Measurements from ENCODE around the gene EIF4EBP2. TPM values are rescaled to one million over a fixed set of nuclear protein-coding genes. Genes with fewer than 3 reads are reported as not detected.

The EIF4EBP2 gene
- total RNA-seq, 1 experiment from 2014 or later, result 24.2 TPM

DNA sequence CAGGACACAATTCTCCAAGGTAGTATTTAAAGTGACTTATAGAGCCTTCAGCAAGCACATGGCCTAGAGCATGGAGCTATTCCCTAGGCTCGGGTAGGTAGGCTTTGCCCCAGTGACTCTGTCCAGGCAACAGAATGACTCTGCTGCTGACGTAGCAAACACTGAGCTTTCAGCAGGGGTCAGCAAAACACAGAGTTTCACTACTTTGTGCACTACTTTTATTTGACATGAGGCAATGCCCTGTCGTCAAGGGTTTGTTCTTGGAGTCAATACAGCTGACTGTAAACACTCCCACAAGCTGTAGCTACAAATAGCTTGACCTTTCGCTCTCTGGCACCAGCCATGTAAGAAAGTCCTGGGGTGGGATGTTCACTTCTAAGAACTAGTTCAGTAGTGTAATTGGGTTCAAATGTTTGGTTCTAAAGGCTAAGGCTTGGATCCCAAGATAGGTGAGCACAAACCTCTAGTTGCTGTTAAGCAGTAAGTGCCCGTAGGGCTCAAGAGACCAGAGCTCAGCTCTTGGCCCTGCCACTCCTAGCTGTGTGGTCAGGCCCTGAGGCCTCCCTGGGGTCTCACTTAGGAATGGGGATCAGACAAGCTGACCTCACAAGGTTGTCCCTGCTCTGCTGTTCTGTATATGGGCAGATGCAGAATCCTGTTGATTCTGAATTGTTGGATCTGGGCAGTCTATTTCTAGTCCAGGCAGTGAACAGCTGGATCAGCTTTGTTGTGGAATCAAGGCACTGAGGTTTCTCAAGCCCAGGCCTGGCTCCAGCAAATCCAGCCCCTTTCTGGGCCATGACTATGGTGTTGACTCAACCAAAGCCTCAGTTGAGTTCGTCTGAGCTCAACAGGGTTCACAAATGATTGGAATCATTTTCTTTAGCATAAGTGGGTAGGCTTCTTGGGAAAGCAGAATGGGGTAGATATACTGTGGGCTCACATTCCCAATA, 26.8 kb downstream of the EIF4EBP2 start:
- no peak for DNase-seq (ENCODE audit: low read depth)

DNA sequence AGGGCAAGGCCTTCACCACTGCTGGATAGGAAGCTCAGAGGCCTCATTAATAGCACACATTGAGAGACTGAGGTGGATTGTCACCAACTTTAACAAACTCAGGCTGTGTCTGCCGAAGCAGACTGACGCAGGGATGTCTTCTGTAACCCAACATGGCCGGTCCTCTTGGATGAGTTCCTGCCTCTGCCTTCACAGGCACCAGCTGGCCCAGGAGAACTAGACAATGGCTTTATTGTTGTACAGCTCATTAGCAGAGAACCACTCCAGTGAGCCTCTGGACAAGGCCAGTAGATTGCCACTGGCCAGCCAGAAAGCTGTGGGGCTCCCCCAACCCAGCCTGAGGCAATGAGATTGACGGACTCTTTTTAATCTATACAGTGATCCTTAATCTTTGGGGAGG, 28.2 kb downstream of the EIF4EBP2 start:
- DNase-seq (ENCODE audit: low read depth), result no peak

DNA sequence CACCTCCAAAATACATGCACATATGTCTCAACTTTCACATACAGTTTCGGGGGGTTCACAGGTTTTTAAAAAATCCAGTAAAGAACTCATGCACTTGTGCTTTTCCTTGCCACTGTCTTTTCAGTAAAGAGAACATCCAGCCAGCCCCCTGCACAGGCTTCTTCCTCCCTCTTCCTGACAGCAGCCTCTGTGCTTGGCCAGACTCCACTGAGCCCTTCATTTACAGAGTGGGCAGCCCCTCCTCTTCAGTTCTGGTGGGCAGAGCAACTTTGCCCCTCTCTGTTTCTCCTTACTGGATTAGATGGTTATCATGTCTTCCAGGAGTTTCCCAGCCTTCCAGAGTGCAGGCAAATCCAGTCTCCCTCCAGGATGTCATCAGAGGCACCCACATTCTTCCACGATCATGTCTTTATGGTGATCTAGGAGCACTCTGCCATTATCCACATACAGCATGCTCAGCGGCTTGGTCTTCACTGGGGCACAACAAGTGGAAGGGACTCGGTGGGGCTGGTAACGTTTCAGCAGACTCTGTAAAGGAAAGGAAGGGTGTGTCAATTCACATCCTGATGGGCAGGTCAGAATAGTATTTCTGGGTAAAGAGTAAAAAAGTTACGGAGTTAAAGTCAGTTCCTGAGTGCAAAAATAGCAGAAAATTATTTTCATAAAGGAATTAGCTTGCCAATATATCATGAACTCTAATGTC, 28.8 kb downstream of the EIF4EBP2 start:
- no peak for DNase-seq (ENCODE audit: low read depth)

DNA sequence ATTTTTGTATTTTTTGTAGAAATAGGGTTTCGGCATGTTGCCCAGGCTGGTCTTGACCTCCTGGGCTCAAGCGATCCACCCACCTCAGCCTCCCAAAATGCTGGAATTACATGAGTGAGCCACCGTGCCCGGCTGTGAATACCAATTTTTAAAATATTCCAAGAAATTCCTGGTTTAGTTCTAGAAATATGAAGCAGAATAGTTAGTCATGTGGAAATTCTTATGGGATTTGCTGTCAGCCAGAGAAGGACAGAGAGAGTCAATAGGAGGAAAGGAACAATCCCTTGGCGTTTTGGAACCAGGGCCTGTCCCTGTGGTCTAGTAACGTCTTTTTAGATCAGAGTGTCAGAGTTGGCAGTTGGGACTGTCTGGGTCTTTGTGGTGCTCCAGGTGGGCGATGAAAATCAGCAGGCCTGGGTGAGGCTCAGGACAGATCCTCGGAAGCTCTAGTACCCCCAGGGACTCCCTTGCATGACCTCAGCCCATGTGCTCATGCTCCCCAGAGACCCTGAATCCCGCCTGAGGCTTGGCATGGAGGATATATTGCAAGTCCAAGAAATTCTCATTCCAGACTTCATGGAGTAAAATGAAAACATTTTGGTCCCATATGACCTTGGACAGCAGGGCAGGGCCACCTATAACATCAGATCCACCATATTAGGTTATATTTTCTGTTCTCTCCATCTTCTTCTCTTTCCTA, 29.8 kb downstream of the EIF4EBP2 start:
- no peak for DNase-seq (ENCODE audit: low read depth)

DNA sequence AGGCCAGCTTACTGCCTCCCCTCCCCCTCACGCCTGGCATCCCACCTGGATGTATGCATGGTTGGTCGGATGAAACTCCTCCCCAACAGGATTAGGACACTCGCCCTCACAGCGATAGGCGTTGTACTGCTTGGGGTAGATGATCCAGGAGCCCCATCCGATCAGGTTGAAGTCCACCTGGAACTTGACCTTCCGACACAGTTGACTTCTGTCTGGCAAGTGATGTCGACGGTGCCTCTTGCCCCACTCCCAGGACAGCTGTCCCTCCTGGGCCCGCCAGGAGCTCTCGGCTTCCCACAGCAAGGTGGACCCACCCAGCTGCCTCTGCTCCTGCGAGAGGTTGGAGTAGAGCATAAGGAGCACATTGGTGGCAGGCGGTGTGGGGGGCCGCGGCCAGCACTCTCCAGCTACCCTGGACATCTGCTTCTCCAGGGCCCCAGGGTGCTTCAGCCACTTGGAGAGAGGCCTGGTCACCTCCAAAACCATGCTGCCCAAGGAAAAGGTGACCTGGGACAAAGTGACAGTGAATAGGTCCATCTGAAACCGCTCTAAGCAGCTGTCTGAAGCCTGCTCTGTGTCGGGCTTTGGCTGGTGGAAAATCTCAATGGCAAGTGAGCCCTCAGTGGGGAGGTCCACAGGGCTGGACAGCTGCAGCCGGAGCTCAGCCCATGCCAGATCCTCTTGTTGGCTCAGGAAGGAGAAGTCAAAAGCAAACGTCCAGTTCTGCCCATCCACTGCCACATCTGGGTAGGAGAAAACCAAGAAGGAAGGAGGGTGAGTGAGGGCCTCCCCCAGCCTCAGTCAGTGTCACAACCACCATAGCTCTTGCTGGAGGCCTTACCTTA, 31.5 kb downstream of the EIF4EBP2 start:
- no peak for DNase-seq (ENCODE audit: low read depth)

DNA sequence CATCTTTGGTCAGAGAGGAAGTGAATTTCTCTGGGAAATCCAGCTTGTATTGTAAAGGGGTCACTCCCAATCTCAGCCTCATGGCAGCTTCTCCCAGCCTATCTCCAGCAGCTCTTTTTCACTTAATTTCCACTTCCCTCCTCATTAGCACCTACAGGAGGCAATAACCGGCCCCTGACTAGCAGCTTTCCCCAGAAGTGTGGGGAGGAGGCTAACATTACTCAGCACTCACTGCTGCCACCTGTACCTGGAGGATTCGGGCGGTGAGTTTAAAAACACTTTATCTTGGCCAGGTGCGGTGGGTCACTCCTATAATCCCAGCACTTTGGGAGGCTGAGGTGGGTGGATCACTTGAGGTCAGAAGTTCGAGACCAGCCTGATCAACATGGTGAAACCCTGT, 33.8 kb downstream of the EIF4EBP2 start:
- DNase-seq (ENCODE audit: low read depth), result no peak

DNA sequence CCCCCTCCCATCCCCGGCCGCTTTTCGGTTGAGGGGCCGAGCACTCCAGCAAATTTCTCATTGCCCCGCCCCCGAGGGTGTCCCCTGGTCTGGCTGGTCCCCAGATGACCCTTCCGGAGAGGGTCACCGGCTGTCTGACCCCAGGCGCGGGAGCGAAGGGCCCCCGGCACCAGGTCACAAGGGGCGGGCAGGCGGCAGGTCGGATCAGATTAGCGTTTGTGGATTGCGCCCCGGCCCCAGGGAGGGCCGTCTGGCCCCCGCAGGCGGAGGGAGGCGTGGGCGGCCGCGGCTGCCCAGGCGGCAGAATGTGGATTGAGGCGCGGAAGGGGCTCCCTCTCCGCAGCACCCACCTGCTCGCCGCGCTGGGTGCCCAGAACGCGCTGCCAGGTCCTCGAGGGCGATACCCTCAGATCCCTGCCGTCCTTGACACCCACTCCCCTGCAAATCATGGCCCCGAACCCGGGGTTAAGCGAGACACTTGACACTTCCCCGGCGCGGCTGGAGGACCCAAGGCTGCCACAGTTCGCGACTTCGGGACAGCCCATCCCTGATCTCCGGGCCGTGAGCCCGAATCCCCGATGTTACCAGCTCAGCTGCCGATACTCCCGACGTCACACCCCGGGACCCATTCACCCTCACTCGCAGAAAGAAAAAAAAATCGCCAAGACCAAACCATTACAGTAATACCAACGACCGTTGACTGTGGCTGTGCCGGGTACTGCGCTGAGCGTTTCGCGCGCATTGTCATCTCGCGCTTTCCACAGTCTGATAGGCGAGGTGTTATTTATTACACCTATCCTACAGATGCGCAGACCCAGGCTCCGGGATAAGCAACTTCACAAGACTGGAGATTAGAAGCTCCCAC, 36.6 kb downstream of the EIF4EBP2 start:
- DNase-seq (ENCODE audit: low read depth), result no peak

DNA sequence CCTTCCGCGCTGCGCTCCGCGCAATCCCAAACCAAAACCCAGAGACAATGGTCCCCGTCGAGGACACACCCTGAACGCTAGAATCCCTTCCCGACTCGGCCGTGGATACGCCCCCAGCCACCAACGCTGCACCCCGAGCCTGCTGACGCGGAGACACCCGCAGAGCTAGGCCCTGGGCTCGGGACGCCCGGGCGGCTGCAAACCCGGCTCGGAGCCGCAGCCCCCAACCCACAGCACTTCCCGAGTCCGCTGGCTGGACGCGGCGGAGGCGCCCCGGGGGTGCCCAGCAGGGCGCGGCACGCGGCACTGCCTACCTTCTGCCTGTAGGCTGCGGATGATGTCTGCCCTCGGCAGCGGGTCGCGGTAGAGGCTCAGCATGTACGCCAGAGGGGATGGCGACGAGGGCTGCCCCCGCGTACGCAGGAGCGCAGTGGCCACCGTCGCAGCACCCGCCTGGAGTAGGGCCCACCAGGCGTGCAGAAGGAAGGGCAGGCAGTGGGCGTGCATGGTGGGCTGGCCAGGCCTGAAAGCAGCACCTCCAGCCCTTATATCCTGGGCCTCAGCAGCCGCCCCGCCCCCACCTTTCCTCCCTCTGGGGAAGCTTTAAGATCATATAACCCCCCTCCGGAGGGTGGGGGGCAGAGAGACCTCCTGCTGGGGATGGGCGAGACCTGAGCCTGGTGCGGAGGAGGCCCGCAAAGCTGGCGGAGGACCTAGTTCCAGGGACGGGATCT, 37.4 kb downstream of the EIF4EBP2 start, which contains the start of gene NODAL:
NODAL (minus strand) TSS at position 521 of the 734 bp plus-strand sequence; CDS start at position 507, 14 bp downstream.
- DNase-seq (ENCODE audit: low read depth), result no peak

DNA sequence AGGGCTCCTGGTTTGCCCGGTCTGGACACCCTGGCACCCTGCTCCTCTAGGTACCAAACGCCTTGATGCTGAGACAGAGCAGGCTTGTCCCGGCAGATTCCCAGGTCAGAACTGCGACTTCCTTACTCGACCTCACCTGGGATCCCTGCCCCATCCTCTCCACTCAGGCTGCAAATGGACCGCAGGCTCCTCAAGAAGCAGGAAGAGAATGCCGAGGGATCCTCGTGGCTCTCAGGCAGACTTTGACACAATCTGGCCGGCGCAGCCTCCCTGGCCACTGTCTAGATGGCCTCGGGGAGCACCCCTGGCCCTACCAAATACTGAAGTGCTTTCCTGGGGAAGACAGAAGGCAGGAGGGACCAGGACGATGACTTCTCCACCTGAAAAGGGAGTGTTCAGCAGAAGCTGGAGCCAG, 38.0 kb downstream of the EIF4EBP2 start:
- no peak for DNase-seq (ENCODE audit: low read depth)

DNA sequence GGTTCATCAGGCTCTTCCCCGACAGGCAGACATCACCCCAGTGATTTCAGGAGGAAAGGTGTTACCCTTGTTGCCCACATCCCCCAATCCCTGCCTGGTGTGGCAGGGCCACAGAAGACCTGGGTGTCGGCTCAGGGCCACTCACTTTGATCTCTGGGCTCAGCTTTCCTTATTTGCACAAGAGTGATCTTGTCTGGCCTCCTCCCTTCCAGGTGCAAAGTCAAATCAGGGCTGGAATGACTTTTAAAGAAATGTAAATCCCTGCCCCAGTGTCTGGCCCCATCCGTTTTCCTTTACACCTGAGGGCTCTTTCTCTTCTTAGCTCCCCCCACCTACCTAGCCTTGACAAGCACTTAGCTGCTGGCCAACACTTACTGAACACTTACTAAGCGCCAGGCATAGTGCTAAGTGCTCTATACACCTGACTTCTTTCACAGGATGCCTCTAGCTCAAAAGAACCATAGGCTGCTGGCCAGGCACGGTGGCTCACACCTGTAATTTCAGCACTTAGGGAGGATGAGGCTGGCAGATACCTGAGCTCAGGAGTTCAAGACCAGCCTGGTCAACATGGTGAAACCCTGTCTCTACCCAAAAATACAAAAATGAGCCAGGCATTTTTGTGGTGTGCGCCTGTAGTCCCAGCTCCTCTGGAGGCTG, 38.5 kb downstream of the EIF4EBP2 start:
- no peak for DNase-seq (ENCODE audit: low read depth)

DNA sequence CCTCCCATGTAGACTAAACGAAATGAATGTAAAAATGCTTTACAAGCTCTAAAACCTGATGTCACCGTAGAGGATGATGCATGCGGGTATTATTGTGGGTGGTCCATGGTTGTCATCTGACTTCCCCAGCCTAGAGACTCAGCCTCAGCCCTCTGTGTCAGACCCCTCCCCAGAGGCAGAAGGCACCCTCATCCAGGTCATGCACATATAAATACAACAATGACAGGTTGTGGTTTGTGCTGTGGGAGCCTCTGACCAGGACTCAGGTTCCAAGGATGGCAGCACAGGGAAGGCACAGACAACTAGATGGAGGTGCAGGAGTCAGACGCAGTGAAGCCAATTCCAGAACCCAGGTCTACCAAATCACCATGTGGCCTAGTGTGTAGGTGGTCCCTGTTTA, 40.8 kb downstream of the EIF4EBP2 start:
- no peak for DNase-seq (ENCODE audit: low read depth)

DNA sequence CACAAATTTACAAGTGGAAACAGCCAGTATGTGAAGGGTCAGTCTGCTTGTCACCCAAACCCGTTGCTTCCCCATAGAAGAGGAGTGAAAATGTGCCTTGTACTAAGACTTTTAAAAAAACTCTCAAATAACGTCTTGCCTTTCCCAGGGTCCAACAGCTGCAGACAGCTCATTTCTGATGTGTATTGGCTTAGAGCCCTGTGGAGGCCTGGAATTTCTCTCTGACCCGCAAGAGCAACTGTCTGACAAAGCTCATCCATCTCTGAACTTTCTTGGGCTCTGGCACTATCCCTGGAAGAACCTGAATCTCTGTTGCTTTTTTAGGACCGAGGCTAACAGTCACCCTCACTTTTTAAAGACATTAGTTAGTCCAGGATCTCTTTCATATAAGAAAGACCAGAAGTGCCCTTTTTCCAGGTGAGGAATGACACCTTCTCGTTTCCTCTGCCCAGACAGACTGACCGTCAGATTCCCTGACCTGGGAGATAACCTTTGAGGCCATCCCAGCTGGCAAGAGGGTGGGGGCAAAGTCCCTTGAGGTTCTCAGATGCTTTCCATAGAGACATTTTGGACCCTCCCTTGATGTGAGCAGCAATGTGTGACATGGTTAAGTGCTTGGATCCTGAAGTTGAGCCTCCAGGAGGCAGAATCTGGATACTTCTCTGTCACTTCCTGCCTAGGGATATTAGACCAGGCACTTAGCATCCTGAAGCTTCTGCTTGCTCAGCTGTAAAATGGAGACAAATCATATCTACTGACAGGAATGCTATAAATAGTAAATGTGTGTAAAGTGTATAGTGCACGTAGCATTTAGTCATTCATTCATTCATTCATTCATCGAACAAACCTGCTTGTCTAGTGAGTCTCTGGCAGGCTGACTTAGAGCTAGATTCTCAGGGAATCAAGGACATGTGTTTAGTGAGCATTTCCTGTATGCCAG, 42.0 kb downstream of the EIF4EBP2 start:
- no peak for DNase-seq (ENCODE audit: low read depth)

DNA sequence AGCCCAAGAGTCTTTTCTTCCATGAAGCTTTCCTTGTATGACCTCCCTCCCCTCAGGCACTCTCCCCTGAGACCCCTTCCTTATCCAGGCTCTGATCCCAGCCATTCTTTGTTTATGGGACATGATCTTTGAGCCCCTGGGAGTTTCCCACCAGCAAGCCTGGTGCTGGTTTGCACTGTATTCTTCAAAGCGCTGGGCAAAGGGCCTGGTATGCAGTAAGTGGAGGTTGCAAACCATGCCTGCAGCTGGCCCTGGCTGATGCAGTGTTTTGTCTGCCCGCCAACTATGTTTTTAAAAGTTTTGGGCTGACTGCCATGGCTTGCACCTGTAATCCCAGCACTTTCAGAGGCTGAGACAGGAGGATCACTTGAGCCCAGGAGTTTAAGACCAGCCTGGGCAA, 44.3 kb downstream of the EIF4EBP2 start:
- no peak for DNase-seq (ENCODE audit: low read depth)

DNA sequence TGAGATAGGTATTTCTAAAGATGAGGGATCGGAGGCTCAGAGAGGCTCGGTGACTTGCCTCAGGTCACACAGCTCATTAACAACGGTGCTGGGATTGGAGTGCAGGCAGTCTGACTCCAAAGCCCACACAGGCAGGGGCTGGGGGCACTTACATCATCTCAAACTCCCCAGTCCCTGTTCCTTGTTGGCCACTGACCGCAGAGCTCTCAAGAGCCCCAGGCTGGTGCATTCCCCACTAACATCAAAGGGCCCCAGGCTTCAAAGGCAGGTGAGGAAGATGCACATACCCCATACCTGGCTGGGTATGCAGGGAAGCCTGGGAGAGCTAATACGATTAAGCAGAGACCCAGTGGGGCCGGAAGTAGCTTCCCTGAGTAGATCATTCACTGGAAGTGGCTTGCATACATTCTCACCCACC, 51.3 kb downstream of the EIF4EBP2 start:
- no peak for DNase-seq (ENCODE audit: low read depth)

DNA sequence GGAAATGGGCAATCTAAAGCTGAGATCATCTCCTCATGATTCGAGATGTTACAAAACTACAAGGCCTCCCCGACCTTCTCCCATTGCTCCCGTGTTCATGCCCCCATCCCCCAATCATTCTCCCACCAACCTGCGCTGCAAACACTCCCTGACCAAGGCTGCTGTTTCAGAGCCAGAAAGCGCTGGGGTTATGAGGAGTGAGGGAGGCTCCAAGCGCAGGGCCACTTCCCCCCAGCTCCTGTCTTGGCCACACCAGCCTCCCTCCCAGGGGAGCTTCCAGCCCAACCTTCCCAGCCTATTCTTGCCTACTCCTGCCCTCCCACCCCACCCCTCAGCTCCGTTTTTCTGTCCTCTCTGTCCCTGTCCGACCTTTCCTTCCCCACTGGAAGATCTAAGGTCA, 52.2 kb downstream of the EIF4EBP2 start:
- no peak for DNase-seq (ENCODE audit: low read depth)

DNA sequence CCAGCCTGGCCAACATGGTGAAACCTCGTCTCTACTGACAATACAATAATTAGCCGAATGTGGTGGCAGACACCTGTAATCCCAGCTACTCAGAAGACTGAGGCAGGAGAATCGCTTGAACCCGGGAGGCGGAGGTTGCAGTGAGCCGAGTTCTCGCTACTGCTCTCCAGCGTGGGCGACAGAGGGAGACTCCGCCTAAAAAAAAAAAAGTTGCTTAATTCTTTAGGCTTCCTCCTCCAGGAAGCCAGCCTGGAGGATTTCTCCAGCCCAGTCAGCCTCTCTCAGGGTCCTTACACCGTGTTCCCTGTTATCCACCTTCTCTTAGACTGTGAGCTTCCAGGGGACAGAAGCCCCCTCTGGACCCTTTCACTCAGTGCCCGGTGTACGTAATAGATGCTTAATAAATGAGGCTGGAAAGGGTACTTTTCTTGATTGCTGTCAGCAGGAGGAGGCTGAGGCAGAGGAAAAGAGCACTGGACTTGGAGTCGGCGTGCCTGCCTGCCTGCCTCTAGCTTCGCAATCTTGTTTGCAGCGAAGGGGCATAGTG, 53.9 kb downstream of the EIF4EBP2 start:
- DNase-seq (ENCODE audit: low read depth), result no peak

Data from HT1080 (cell line).